ENCODE measurements around the gene CRYBB1.

The CRYBB1 gene

GRCh38 chr22:26570864-26571525 lies 46.8 kb downstream of the CRYBB1 start:
- Histone ChIP-seq H3K14ac (ENCODE audit: low read length in 2 of 2) (no peak overlapping the region), H3K23ac (ENCODE audit: low read length in 2 of 2) (no peak overlapping the region)

GRCh38 chr22:26570115-26570514 lies 47.7 kb downstream of the CRYBB1 start:
- Histone ChIP-seq H3K4me2 (ENCODE audit: low read length, poor library complexity, severe bottlenecking) (no peak overlapping the region), H3K18ac (ENCODE audit: low read depth in 1 of 2, low read length in 2 of 2) (no peak overlapping the region), H2BK120ac (ENCODE audit: low read depth, low read length) (no peak overlapping the region), H4K8ac (ENCODE audit: low read length) (no peak overlapping the region), H3K23ac (ENCODE audit: low read length in 2 of 2) (no peak overlapping the region), H2BK5ac (ENCODE audit: low read depth, low read length, poor library complexity, severe bottlenecking) (no peak overlapping the region), H4K91ac (ENCODE audit: low read length) (no peak overlapping the region), H3K27ac (ENCODE audit: low read length, poor library complexity, severe bottlenecking) (no peak overlapping the region), H3K14ac (ENCODE audit: low read length in 2 of 2) (no peak overlapping the region), H3K4ac (ENCODE audit: low read depth in 1 of 2, low read length in 2 of 2) (no peak overlapping the region), H3K27me3 (ENCODE audit: control insufficient read depth in 1 of 2, insufficient read depth in 1 of 2, low read length in 2 of 2) (no peaks in the 10 kb centered on the region), H3K4me3 (ENCODE audit: insufficient read depth in 1 of 2, low read depth in 1 of 2, low read length in 2 of 2) (no peak overlapping the region), H2AK5ac (ENCODE audit: low read length, severe bottlenecking) (no peak overlapping the region), H3K9ac (ENCODE audit: low read length) (no peak overlapping the region), H2BK12ac (ENCODE audit: low read length in 2 of 2) (peak overlapping the region in 1 of 2 experiments; percentile 33), H3K79me1 (replicated peaks; ENCODE audit: low read length, poor library complexity, severe bottlenecking) (peaks cover 48% of the 10 kb centered on the region), H2AFZ (ENCODE audit: low read depth, low read length) (no peak overlapping the region), H3K36me3 (ENCODE audit: control insufficient read depth in 1 of 2, insufficient read depth in 2 of 2, low read depth in 1 of 2, low read length in 2 of 2) (peaks cover 0 to 2% of the 10 kb centered on the region in 2 experiments), H3K4me1 (ENCODE audit: control insufficient read depth, insufficient read depth, low read depth, low read length) (peaks cover 16% of the 10 kb centered on the region), H3K9me3 (ENCODE audit: control insufficient read depth, low read length) (no peaks in the 10 kb centered on the region), H2BK15ac (ENCODE audit: low read depth, poor library complexity, severe bottlenecking) (no peak overlapping the region)
- 89% methylated on average over 10 of the region's 10 CpGs for WGBS
- DNase-seq, result no peak

More at GRCh38 chr22:26570864-26571525, 46.8 kb downstream of the CRYBB1 start:
- no peak overlapping the region for H3K27ac ChIP-seq (ENCODE audit: low read length, poor library complexity, severe bottlenecking)
- no peak overlapping the region for H2BK120ac ChIP-seq (ENCODE audit: low read depth, low read length)
- H3K4ac ChIP-seq (ENCODE audit: low read depth in 1 of 2, low read length in 2 of 2), result no peak overlapping the region
- no peak overlapping the region for H4K91ac ChIP-seq (ENCODE audit: low read length)
- H2BK12ac ChIP-seq (ENCODE audit: low read length in 2 of 2), result no peak overlapping the region
- H3K79me1 ChIP-seq (replicated peaks; ENCODE audit: low read length, poor library complexity, severe bottlenecking), result peaks cover 44% of the 10 kb centered on the region
- H3K36me3 ChIP-seq (ENCODE audit: control insufficient read depth in 1 of 2, insufficient read depth in 2 of 2, low read depth in 1 of 2, low read length in 2 of 2), result no peaks in the 10 kb centered on the region
- no peak overlapping the region for H2AFZ ChIP-seq (ENCODE audit: low read depth, low read length)
- H3K4me2 ChIP-seq (ENCODE audit: low read length, poor library complexity, severe bottlenecking), result no peak overlapping the region
- 91% methylated on average over 13 of the region's 13 CpGs for WGBS
- no peak overlapping the region for H2AK5ac ChIP-seq (ENCODE audit: low read length, severe bottlenecking)
- no peaks in the 10 kb centered on the region for H3K9me3 ChIP-seq (ENCODE audit: control insufficient read depth, low read length)
- H2BK5ac ChIP-seq (ENCODE audit: low read depth, low read length, poor library complexity, severe bottlenecking), result no peak overlapping the region
- H2BK15ac ChIP-seq (ENCODE audit: low read depth, poor library complexity, severe bottlenecking), result no peak overlapping the region
- no peak overlapping the region for H3K9ac ChIP-seq (ENCODE audit: low read length)
- H4K8ac ChIP-seq (ENCODE audit: low read length), result no peak overlapping the region
- no peak overlapping the region for H3K4me3 ChIP-seq (ENCODE audit: insufficient read depth in 1 of 2, low read depth in 1 of 2, low read length in 2 of 2)
- peaks cover 16% of the 10 kb centered on the region for H3K4me1 ChIP-seq (ENCODE audit: control insufficient read depth, insufficient read depth, low read depth, low read length)
- H3K27me3 ChIP-seq (ENCODE audit: control insufficient read depth in 1 of 2, insufficient read depth in 1 of 2, low read length in 2 of 2), result no peaks in the 10 kb centered on the region
- H3K18ac ChIP-seq (ENCODE audit: low read depth in 1 of 2, low read length in 2 of 2), result no peak overlapping the region
- no peak for DNase-seq

- no peak overlapping the region for H3K9ac ChIP-seq (ENCODE audit: low read length)
- H3K9me3 ChIP-seq (ENCODE audit: control insufficient read depth, low read length), result no peaks in the 10 kb centered on the region
- peak overlapping the region; percentile 89 for H2BK15ac ChIP-seq (ENCODE audit: low read depth, poor library complexity, severe bottlenecking)
- no peak overlapping the region for H2AK5ac ChIP-seq (ENCODE audit: low read length, severe bottlenecking)
- H3K79me1 ChIP-seq (replicated peaks; ENCODE audit: low read length, poor library complexity, severe bottlenecking), result peaks cover 54% of the 10 kb centered on the region
- H3K4me1 ChIP-seq (ENCODE audit: control insufficient read depth, insufficient read depth, low read depth, low read length), result peaks cover 19% of the 10 kb centered on the region
- H4K91ac ChIP-seq (ENCODE audit: low read length), result no peak overlapping the region
- no peak overlapping the region for H3K23ac ChIP-seq (ENCODE audit: low read length in 2 of 2)
- H3K4ac ChIP-seq (ENCODE audit: low read depth in 1 of 2, low read length in 2 of 2), result no peak overlapping the region
- H2BK12ac ChIP-seq (ENCODE audit: low read length in 2 of 2), result no peak overlapping the region
- no peak overlapping the region for H3K4me2 ChIP-seq (ENCODE audit: low read length, poor library complexity, severe bottlenecking)
- 51% methylated on average over 11 of the region's 11 CpGs for WGBS
- H3K18ac ChIP-seq (ENCODE audit: low read depth in 1 of 2, low read length in 2 of 2), result no peak overlapping the region
- H3K14ac ChIP-seq (ENCODE audit: low read length in 2 of 2), result no peak overlapping the region
- no peaks in the 10 kb centered on the region for H3K27me3 ChIP-seq (ENCODE audit: control insufficient read depth in 1 of 2, insufficient read depth in 1 of 2, low read length in 2 of 2)
- H3K27ac ChIP-seq (ENCODE audit: low read length, poor library complexity, severe bottlenecking), result no peak overlapping the region
- no peak overlapping the region for H3K4me3 ChIP-seq (ENCODE audit: insufficient read depth in 1 of 2, low read depth in 1 of 2, low read length in 2 of 2)
- DNase-seq, result peak; percentile 69
- H2BK5ac ChIP-seq (ENCODE audit: low read depth, low read length, poor library complexity, severe bottlenecking), result no peak overlapping the region
- H4K8ac ChIP-seq (ENCODE audit: low read length), result peak overlapping the region; percentile 54
- no peak overlapping the region for H2AFZ ChIP-seq (ENCODE audit: low read depth, low read length)
- no peak overlapping the region for H2BK120ac ChIP-seq (ENCODE audit: low read depth, low read length)
- peaks cover 0 to 12% of the 10 kb centered on the region in 2 experiments for H3K36me3 ChIP-seq (ENCODE audit: control insufficient read depth in 1 of 2, insufficient read depth in 2 of 2, low read depth in 1 of 2, low read length in 2 of 2)
Observed at GRCh38 chr22:26568207-26568706, 49.6 kb downstream of the CRYBB1 start.

- Histone ChIP-seq H2AK5ac (ENCODE audit: low read length, severe bottlenecking) (no peak overlapping the region), H3K4me1 (ENCODE audit: control insufficient read depth, insufficient read depth, low read depth, low read length) (peaks cover 18% of the 10 kb centered on the region), H4K91ac (ENCODE audit: low read length) (no peak overlapping the region), H2BK12ac (ENCODE audit: low read length in 2 of 2) (no peak overlapping the region), H2BK5ac (ENCODE audit: low read depth, low read length, poor library complexity, severe bottlenecking) (no peak overlapping the region), H2AFZ (ENCODE audit: low read depth, low read length) (no peak overlapping the region), H3K18ac (ENCODE audit: low read depth in 1 of 2, low read length in 2 of 2) (no peak overlapping the region), H3K27ac (ENCODE audit: low read length, poor library complexity, severe bottlenecking) (no peak overlapping the region), H2BK120ac (ENCODE audit: low read depth, low read length) (no peak overlapping the region), H3K79me1 (replicated peaks; ENCODE audit: low read length, poor library complexity, severe bottlenecking) (peaks cover 58% of the 10 kb centered on the region), H3K23ac (ENCODE audit: low read length in 2 of 2) (no peak overlapping the region), H3K27me3 (ENCODE audit: control insufficient read depth in 1 of 2, insufficient read depth in 1 of 2, low read length in 2 of 2) (no peaks in the 10 kb centered on the region), H3K9ac (ENCODE audit: low read length) (no peak overlapping the region), H3K14ac (ENCODE audit: low read length in 2 of 2) (no peak overlapping the region), H4K8ac (ENCODE audit: low read length) (no peak overlapping the region), H2BK15ac (ENCODE audit: low read depth, poor library complexity, severe bottlenecking) (no peak overlapping the region), H3K9me3 (ENCODE audit: control insufficient read depth, low read length) (no peaks in the 10 kb centered on the region), H3K4ac (ENCODE audit: low read depth in 1 of 2, low read length in 2 of 2) (no peak overlapping the region), H3K4me2 (ENCODE audit: low read length, poor library complexity, severe bottlenecking) (no peak overlapping the region), H3K4me3 (ENCODE audit: insufficient read depth in 1 of 2, low read depth in 1 of 2, low read length in 2 of 2) (no peak overlapping the region), H3K36me3 (ENCODE audit: control insufficient read depth in 1 of 2, insufficient read depth in 2 of 2, low read depth in 1 of 2, low read length in 2 of 2) (peaks cover 0 to 12% of the 10 kb centered on the region in 2 experiments)
- no peak for DNase-seq
- no CpG with 5 or more reads among the region's 2 CpGs for WGBS
Observed at GRCh38 chr22:26567610-26568009, 50.2 kb downstream of the CRYBB1 start.

Measured in mesenchymal stem cell (in vitro differentiated cells and primary cell).